ENCODE data around the gene PHF14.

DNA sequence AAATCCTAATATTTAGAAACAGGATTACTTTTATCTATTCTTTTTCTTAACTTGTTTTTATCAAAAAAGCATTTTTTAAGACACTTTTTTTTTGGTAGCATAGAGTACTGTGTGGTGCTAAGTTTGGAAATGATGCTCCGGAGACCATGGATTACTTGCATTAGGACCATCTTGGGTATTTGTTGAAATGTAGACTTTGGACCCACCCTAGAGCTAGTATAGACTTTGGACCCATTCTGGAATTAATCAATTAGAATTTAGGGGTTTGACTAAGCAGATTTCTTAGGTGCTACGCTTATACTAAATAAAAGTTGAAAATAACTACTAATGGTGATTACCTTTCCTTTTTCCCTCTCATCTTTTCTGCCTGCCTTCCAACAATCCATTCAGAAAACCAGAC, 80.4 kb downstream of the PHF14 start:
- TF ChIP-seq, protein P1, sequence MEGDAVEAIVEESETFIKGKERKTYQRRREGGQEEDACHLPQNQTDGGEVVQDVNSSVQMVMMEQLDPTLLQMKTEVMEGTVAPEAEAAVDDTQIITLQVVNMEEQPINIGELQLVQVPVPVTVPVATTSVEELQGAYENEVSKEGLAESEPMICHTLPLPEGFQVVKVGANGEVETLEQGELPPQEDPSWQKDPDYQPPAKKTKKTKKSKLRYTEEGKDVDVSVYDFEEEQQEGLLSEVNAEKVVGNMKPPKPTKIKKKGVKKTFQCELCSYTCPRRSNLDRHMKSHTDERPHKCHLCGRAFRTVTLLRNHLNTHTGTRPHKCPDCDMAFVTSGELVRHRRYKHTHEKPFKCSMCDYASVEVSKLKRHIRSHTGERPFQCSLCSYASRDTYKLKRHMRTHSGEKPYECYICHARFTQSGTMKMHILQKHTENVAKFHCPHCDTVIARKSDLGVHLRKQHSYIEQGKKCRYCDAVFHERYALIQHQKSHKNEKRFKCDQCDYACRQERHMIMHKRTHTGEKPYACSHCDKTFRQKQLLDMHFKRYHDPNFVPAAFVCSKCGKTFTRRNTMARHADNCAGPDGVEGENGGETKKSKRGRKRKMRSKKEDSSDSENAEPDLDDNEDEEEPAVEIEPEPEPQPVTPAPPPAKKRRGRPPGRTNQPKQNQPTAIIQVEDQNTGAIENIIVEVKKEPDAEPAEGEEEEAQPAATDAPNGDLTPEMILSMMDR (IDR thresholded peaks at IDR 0.05) = no peak
- no peak for TF ChIP-seq POLR2AphosphoS5 (IDR thresholded peaks at IDR 0.05)
- TF ChIP-seq POLR2A (IDR thresholded peaks at IDR 0.05) = no peak
- no peak for TF ChIP-seq EP300 (IDR thresholded peaks at IDR 0.05)
